ENCODE data around the gene CHN2. TPM values are rescaled to one million over a fixed set of nuclear protein-coding genes. Genes with fewer than 3 reads are reported as not detected.

Gene CHN2
- total RNA-seq, 2 donors from 2014 or later: 4.1 to 4.8 TPM

GRCh38 chr7:29426587-29426986 lies 232.0 kb downstream of the CHN2 start:
- intact Hi-C loops (cut with DNase I): no loop called here
- DNase-seq (no peak), ATAC-seq (no peak)

GRCh38 chr7:29429401-29429800 lies 234.8 kb downstream of the CHN2 start:
- intact Hi-C loops (cut with DNase I): no loop called here
- no peak for DNase-seq
- ATAC-seq: no peak

- DNase-seq (no peak), ATAC-seq (no peak)
- intact Hi-C loops (cut with DNase I): no loop called here
Observed at GRCh38 chr7:29430279-29430949, 235.8 kb downstream of the CHN2 start.

GRCh38 chr7:29431686-29432085 lies 237.1 kb downstream of the CHN2 start:
- intact Hi-C loops (cut with DNase I): no loop called here
- no peak for ATAC-seq
- no peak for DNase-seq

GRCh38 chr7:29432721-29433120 lies 238.1 kb downstream of the CHN2 start:
- DNase-seq: no peak
- intact Hi-C loops (cut with DNase I): no loop called here

GRCh38 chr7:29434380-29434768 lies 239.8 kb downstream of the CHN2 start:
- intact Hi-C loops (cut with DNase I): no loop called here
- no peak for ATAC-seq
- no peak for DNase-seq

More at GRCh38 chr7:29432721-29433120, 238.1 kb downstream of the CHN2 start:
- ATAC-seq: no peak

GRCh38 chr7:29435167-29435566 lies 240.6 kb downstream of the CHN2 start:
- intact Hi-C loops (cut with DNase I): no loop called here
- no peak for DNase-seq
- ATAC-seq: no peak

GRCh38 chr7:29435902-29436301 lies 241.3 kb downstream of the CHN2 start:
- no peak for ATAC-seq
- intact Hi-C loops (cut with DNase I): no loop called here
- no peak for DNase-seq

GRCh38 chr7:29442146-29442545 lies 247.6 kb downstream of the CHN2 start:
- intact Hi-C loops (cut with DNase I): no loop called here
- DNase-seq (no peak), ATAC-seq (peak; percentile 38 to 89)

- DNase-seq (no peak), ATAC-seq (peak in 1 of 2 donors; percentile 36)
- intact Hi-C loops (cut with DNase I): no loop called here
Observed at GRCh38 chr7:29443552-29443951, 249.0 kb downstream of the CHN2 start.

GRCh38 chr7:29444267-29444666 lies 249.7 kb downstream of the CHN2 start:
- intact Hi-C loops (cut with DNase I): no loop called here
- no peak for ATAC-seq
- no peak for DNase-seq

- intact Hi-C loops (cut with DNase I): no loop called here
- DNase-seq (no peak), ATAC-seq (no peak)
Observed at GRCh38 chr7:29445736-29446135, 251.2 kb downstream of the CHN2 start.

GRCh38 chr7:29447828-29448227 lies 253.3 kb downstream of the CHN2 start:
- intact Hi-C loops (cut with DNase I): no loop called here
- ATAC-seq (no peak), DNase-seq (no peak)

GRCh38 chr7:29449569-29450260 lies 255.1 kb downstream of the CHN2 start:
- ATAC-seq (no peak), DNase-seq (no peak)
- intact Hi-C loops (cut with DNase I): no loop called here

- intact Hi-C loops (cut with DNase I): no loop called here
- ATAC-seq (peak in 1 of 2 donors; percentile 71), DNase-seq (no peak)
Observed at GRCh38 chr7:29453021-29453420, 258.4 kb downstream of the CHN2 start.

- ATAC-seq: no peak
- intact Hi-C loops (cut with DNase I): no loop called here
- no peak for DNase-seq
Observed at GRCh38 chr7:29454464-29454863, 259.9 kb downstream of the CHN2 start.

GRCh38 chr7:29454899-29455451 lies 260.4 kb downstream of the CHN2 start:
- ATAC-seq: no peak
- no peak for DNase-seq
- intact Hi-C loops (cut with DNase I): no loop called here

- peak in 1 of 2 donors; percentile 30 for ATAC-seq
- DNase-seq: no peak
- intact Hi-C loops (cut with DNase I): no loop called here
Observed at GRCh38 chr7:29457141-29457561, 262.6 kb downstream of the CHN2 start.

- intact Hi-C loops (cut with DNase I): no loop called here
- DNase-seq (no peak), ATAC-seq (peak in 1 of 2 donors; percentile 49)
Observed at GRCh38 chr7:29457565-29458011, 263.0 kb downstream of the CHN2 start.

- DNase-seq (no peak), ATAC-seq (no peak)
- intact Hi-C loops (cut with DNase I): no loop called here
Observed at GRCh38 chr7:29458933-29459332, 264.4 kb downstream of the CHN2 start.

- no peak for DNase-seq
- ATAC-seq: no peak
- intact Hi-C loops (cut with DNase I): no loop called here
Observed at GRCh38 chr7:29459589-29459988, 265.0 kb downstream of the CHN2 start.
